Nephron progenitor cell (in vitro differentiated cells): ENCODE data around the gene SMPD1.

Source experiments
- DNase-seq: peaks from one replicate; pipeline ENCODE4 v3.0.0; 2021
- H3K27ac Mint-ChIP-seq: 2 replicates; pipeline ENCODE4 v1.8.0; 2021; ENCODE audit warnings: mild to moderate bottlenecking, moderate library complexity, mixed read lengths
- H3K27me3 Mint-ChIP-seq: 2 replicates; pipeline ENCODE4 v1.8.0; 2021; ENCODE audit warnings: mild to moderate bottlenecking, low read depth, mixed read lengths; ENCODE audit not compliant: poor library complexity
- H3K36me3 Mint-ChIP-seq: 2 replicates; pipeline ENCODE4 v1.8.0; 2021; ENCODE audit warnings: low read depth, mixed read lengths
- H3K4me1 Mint-ChIP-seq: 2 replicates; pipeline ENCODE4 v1.8.0; 2021; ENCODE audit warnings: mixed read lengths
- H3K4me3 Mint-ChIP-seq: 2 replicates; pipeline ENCODE4 v1.8.0; 2021; ENCODE audit warnings: mild to moderate bottlenecking, moderate library complexity, mixed read lengths
- H3K9me3 Mint-ChIP-seq: 2 replicates; pipeline ENCODE4 v1.8.0; 2021; ENCODE audit warnings: mild to moderate bottlenecking, moderate library complexity, mixed read lengths
- TF ChIP-seq, protein P1 (sequence below): fragments of 200-600 bp; sonication (generic); IDR thresholded peaks from 2 replicates; pipeline ENCODE4 v1.5.0; 2021; ENCODE audit warnings: antibody characterized with exemption

The SMPD1 gene

DNA sequence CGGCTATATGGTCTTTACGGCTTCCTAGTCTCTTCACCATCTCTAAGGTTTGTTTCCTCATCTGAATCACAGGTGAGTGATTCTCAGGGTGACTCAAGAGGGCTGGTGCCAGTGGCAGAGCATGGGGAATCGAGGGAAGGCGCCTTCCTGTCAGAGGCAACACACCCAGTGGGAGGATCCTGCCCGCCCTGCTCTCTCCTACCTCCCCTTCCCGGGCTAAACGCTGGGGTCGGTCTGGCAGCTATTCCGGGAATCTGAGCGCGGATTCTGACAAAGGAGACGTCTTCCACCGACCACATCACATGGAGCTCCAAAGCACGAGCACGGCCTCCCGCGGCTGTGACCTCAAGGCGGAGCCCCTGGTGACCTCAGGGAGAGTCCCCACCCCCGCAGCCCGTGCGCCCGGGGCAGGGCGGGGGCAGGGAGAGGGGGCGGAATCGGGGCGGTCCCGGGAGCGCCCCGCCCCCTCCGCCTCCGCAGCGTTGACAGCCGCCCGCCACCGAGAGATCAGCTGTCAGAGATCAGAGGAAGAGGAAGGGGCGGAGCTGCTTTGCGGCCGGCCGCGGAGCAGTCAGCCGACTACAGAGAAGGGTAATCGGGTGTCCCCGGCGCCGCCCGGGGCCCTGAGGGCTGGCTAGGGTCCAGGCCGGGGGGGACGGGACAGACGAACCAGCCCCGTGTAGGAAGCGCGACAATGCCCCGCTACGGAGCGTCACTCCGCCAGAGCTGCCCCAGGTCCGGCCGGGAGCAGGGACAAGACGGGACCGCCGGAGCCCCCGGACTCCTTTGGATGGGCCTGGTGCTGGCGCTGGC, at the start of gene SMPD1:
Gene SMPD1, plus strand, starts transcription at position 570 of the 813 bp plus-strand sequence. Its CDS starts 125 bp downstream, at position 695.
- peaks cover 4% of the 10 kb centered on the region for H3K27me3 Mint-ChIP-seq
- TF ChIP-seq, protein P1, sequence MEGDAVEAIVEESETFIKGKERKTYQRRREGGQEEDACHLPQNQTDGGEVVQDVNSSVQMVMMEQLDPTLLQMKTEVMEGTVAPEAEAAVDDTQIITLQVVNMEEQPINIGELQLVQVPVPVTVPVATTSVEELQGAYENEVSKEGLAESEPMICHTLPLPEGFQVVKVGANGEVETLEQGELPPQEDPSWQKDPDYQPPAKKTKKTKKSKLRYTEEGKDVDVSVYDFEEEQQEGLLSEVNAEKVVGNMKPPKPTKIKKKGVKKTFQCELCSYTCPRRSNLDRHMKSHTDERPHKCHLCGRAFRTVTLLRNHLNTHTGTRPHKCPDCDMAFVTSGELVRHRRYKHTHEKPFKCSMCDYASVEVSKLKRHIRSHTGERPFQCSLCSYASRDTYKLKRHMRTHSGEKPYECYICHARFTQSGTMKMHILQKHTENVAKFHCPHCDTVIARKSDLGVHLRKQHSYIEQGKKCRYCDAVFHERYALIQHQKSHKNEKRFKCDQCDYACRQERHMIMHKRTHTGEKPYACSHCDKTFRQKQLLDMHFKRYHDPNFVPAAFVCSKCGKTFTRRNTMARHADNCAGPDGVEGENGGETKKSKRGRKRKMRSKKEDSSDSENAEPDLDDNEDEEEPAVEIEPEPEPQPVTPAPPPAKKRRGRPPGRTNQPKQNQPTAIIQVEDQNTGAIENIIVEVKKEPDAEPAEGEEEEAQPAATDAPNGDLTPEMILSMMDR: no peak
- H3K36me3 Mint-ChIP-seq: peaks cover 5% of the 10 kb centered on the region
- no peaks in the 10 kb centered on the region for H3K9me3 Mint-ChIP-seq
- peaks cover 28% of the 10 kb centered on the region for H3K4me1 Mint-ChIP-seq
- DNase-seq: peak; percentile 92
- peak within 1 kb of the TSS; percentile 92 for H3K4me3 Mint-ChIP-seq
- peak within 1 kb of the TSS; percentile 98 for H3K27ac Mint-ChIP-seq

DNA sequence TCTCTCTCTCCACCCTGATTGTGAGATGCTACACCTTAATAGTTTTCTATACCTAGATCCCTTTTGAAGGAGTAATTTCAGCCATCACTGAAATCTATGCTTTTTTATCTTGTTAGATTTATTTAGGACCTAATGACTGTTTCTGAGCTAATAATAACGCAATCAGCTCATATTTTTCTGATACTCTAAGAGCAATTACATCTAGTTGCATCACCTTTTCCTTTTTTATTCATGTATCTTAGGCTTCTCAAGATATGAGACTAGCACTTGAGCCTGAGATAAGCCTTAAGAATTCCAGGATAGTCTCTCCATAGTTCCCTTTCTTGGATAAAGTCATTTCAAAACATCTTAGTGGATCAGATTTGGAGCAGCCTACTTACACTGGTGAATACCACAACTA, 44.9 kb upstream of the SMPD1 start:
- no peaks in the 10 kb centered on the region for H3K36me3 Mint-ChIP-seq
- H3K27ac Mint-ChIP-seq: no peak overlapping the region
- no peaks in the 10 kb centered on the region for H3K4me1 Mint-ChIP-seq
- DNase-seq: no peak
- H3K9me3 Mint-ChIP-seq: peaks cover 3% of the 10 kb centered on the region
- H3K4me3 Mint-ChIP-seq: no peak overlapping the region
- peaks cover 10% of the 10 kb centered on the region for H3K27me3 Mint-ChIP-seq
- TF ChIP-seq, protein P1: no peak

DNA sequence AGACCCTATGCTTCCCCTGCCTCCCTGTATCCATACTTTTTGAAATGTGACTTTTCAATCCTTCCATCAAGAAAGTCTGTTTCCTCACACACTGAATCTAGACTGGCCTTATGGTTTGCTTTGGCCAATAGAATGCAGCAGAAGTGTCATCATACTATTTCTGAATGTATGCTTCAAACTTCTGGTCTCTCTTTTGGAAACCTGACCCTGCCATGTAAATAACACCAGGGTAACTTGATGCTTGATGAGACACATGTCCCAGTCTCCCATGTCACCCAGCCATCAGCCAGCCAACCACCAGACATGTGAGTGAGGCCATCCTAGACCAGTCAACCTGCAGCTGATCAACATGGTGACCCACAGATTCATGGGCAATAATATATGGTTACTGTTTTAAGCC, 40.2 kb upstream of the SMPD1 start:
- Mint-ChIP-seq H3K27me3 (peaks cover 16% of the 10 kb centered on the region), H3K27ac (no peak overlapping the region), H3K4me3 (no peak overlapping the region), H3K36me3 (no peaks in the 10 kb centered on the region), H3K4me1 (no peaks in the 10 kb centered on the region), H3K9me3 (peaks cover 3% of the 10 kb centered on the region)
- TF ChIP-seq, protein P1: no peak
- DNase-seq: no peak

DNA sequence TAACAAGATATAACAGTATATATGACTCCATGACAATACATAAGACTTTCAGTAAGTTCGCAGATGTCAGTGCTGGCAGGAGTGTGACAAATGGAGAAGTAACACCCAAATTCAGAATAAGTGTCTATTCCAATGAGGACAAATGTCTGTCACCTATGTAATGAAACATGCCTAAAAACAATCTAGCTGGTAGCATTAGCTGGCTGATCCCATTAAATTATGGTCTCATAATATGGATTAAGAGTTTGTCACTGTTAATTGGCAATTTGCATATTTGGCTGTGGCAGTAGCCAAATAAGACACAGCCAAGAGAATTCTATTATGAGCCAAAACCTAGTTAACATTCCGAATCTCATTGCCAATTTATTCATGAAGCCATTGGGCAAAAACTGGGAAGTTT, 39.8 kb upstream of the SMPD1 start:
- Mint-ChIP-seq H3K9me3 (peaks cover 3% of the 10 kb centered on the region), H3K4me1 (no peaks in the 10 kb centered on the region), H3K4me3 (no peak overlapping the region), H3K27me3 (peaks cover 16% of the 10 kb centered on the region), H3K27ac (no peak overlapping the region), H3K36me3 (no peaks in the 10 kb centered on the region)
- TF ChIP-seq, protein P1: no peak
- no peak for DNase-seq

DNA sequence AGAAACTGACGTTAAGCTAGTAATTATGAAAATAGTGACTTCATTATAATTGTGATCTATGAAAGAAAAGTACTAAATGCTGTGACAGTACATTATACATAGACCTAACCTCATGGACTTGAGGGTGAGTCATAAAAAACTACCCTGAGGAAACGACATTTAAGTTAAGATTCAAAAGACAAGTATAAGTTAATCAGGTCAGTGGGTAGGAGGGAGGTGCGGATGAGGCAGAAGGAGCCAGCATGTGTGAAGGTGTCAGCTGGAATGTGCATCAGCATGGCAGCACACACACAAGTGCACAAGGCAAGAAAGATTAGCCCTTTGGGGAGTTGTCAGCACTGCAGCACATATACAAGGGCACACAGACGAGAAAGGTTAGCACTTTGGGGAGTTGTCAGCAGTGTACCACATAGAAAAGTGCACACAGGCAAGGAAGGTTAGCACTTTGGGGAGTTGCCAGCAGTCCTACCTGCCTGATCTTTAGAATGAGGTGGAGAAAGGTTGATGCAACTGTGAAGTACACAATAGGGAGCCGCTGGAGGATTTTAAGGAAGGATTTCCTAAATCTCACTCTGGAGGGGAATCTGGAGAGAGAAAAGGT, 38.4 kb upstream of the SMPD1 start:
- Mint-ChIP-seq H3K4me3 (no peak overlapping the region), H3K4me1 (peaks cover 5% of the 10 kb centered on the region), H3K36me3 (no peaks in the 10 kb centered on the region), H3K27ac (no peak overlapping the region), H3K9me3 (peaks cover 2% of the 10 kb centered on the region), H3K27me3 (peaks cover 16% of the 10 kb centered on the region)
- DNase-seq: no peak
- TF ChIP-seq, protein P1: no peak
